Liver (tissue), 9 donors: ENCODE results near the gene GMEB2. TPM values are rescaled to one million over a fixed set of nuclear protein-coding genes. Genes with fewer than 3 reads are reported as not detected.

Experiments used
- DNase-seq: peaks from one replicate; pipeline ENCODE4 v3.0.0-alpha.2; 2017; ENCODE audit warnings: low spot score
- H3K27ac ChIP-seq, 2 donors: one replicate each; pipeline ENCODE4 v1.7.0; 2013; ENCODE audit warnings: inconsistent platforms in 2 of 2, low read length in 2 of 2, control low read depth in 1 of 2, low read depth in 1 of 2, mild to moderate bottlenecking in 1 of 2
- H3K27me3 ChIP-seq, 4 donors: one replicate each; pipeline versions ENCODE4 v1.6.1 to v1.7.0; 2013; ENCODE audit warnings: low read length in 3 of 4, inconsistent platforms in 1 of 4, mild to moderate bottlenecking in 1 of 4, moderate library complexity in 1 of 4; ENCODE audit not compliant: control insufficient read depth in 4 of 4, insufficient read depth in 4 of 4
- H3K36me3 ChIP-seq, 4 donors: one replicate each; pipeline versions ENCODE4 v1.6.1 to v1.7.0; 2013; ENCODE audit warnings: low read length in 3 of 4, mild to moderate bottlenecking in 3 of 4, low read depth in 1 of 4, moderate library complexity in 1 of 4; ENCODE audit not compliant: control insufficient read depth in 4 of 4, insufficient read depth in 3 of 4
- H3K4me1 ChIP-seq, 4 donors: one replicate each; pipeline versions ENCODE4 v1.6.1 to v1.7.0; 2013; ENCODE audit warnings: low read length in 3 of 4, mild to moderate bottlenecking in 3 of 4, moderate library complexity in 1 of 4; ENCODE audit not compliant: control insufficient read depth in 4 of 4, insufficient read depth in 4 of 4
- H3K4me3 ChIP-seq, 3 donors: one replicate each; pipeline versions ENCODE4 v1.6.1 to v1.7.0; 2013; ENCODE audit warnings: low read length in 3 of 3, control low read depth in 1 of 3, low read depth in 1 of 3, mild to moderate bottlenecking in 1 of 3
- H3K9ac ChIP-seq, 2 donors: one replicate each; pipeline ENCODE4 v1.7.0; 2013; ENCODE audit warnings: low read length in 2 of 2, mild to moderate bottlenecking in 2 of 2, moderate library complexity in 2 of 2, control low read depth in 1 of 2, low read depth in 1 of 2
- H3K9me3 ChIP-seq, 4 donors: one replicate each; pipeline versions ENCODE4 v1.6.1 to v1.7.0; 2013; ENCODE audit warnings: low read length in 3 of 4; ENCODE audit not compliant: control insufficient read depth in 4 of 4
- EGR1 ChIP-seq, 2 donors: IDR thresholded peaks; 2 replicates each; pipeline ENCODE4 v1.6.1; 2016 to 2018; ENCODE audit warnings: antibody characterized with exemption in 2 of 2, low read depth in 2 of 2
- FOXA1 ChIP-seq: IDR thresholded peaks from 2 replicates; pipeline ENCODE4 v1.6.1; 2016; ENCODE audit warnings: antibody characterized with exemption
- FOXA2 ChIP-seq: IDR thresholded peaks from 2 replicates; pipeline ENCODE4 v1.6.1; 2016; ENCODE audit warnings: antibody characterized with exemption
- GABPA ChIP-seq, 2 donors: IDR thresholded peaks in 1 of 2; conservative IDR thresholded peaks in 1 of 2; 2 replicates each; pipeline ENCODE4 v1.6.1; 2016; ENCODE audit warnings: antibody characterized with exemption in 2 of 2, mild to moderate bottlenecking in 1 of 2, moderate library complexity in 1 of 2
- HNF4A ChIP-seq, 2 donors: conservative IDR thresholded peaks; 2 replicates each; pipeline ENCODE4 v1.6.1; 2016; ENCODE audit warnings: antibody characterized with exemption in 2 of 2, mild to moderate bottlenecking in 2 of 2
- HNF4G ChIP-seq: IDR thresholded peaks from 2 replicates; pipeline ENCODE4 v1.6.1; 2016; ENCODE audit warnings: antibody characterized with exemption
- NR2F2 ChIP-seq: IDR thresholded peaks from 2 replicates; pipeline ENCODE4 v1.6.1; 2016; ENCODE audit warnings: antibody characterized with exemption
- RAD21 ChIP-seq, 2 donors: IDR thresholded peaks; 2 replicates each; pipeline ENCODE4 v1.6.1; 2016; ENCODE audit warnings: antibody characterized with exemption in 2 of 2, mild to moderate bottlenecking in 2 of 2
- RXRA ChIP-seq, 2 donors: IDR thresholded peaks; 2 replicates each; pipeline ENCODE4 v1.6.1; 2017 to 2018; ENCODE audit warnings: antibody characterized with exemption in 2 of 2, mild to moderate bottlenecking in 1 of 2
- SP1 ChIP-seq: IDR thresholded peaks from 2 replicates; pipeline ENCODE4 v1.6.1; 2018; ENCODE audit warnings: antibody characterized with exemption, mild to moderate bottlenecking
- TAF1 ChIP-seq: conservative IDR thresholded peaks from 2 replicates; pipeline ENCODE4 v1.6.1; 2016; ENCODE audit warnings: antibody characterized with exemption, mild to moderate bottlenecking
- YY1 ChIP-seq: IDR thresholded peaks from 2 replicates; pipeline ENCODE4 v1.6.1; 2016; ENCODE audit warnings: antibody characterized with exemption, mild to moderate bottlenecking
- WGBS: extraction: QIAGEN DNeasy Blood & Tissue Kit; methylation state at CpG from one replicate; pipeline ENCODE4 v1.1.7; 2013; 5-methylcytosine and 5-hydroxymethylcytosine counted together
- polyA plus RNA-seq, 2 donors: library from polyadenylated mRNA; stranded (reverse) in 1 of 2; unstranded in 1 of 2; fragments of 200-250 nt in 1 of 2; fragments of >200 nt in 1 of 2; fragmentation: Nextera tagmentation in 1 of 2; extraction: Ambion mirVana in 1 of 2; gene quantifications; one replicate each; pipeline versions ENCODE4 v1.2.1 to v1.2.3, GENCODE V29; 2013 to 2015
- total RNA-seq, 2 donors: library from RNA; depleted of rRNA; stranded (reverse); fragments of >200 nt; gene quantifications; one replicate each; pipeline ENCODE4 v1.2.3, GENCODE V29; 2014
- TF ChIP-seq, protein P1 (sequence below): fragments of 150-350 bp; IDR thresholded peaks from 2 replicates; pipeline ENCODE4 v1.5.1; 2017; ENCODE audit warnings: improper control_type of control experiment, low read depth, low read length; ENCODE audit not compliant: missing input control
- TF ChIP-seq, protein P2 (sequence below): IDR thresholded peaks from 2 replicates; pipeline ENCODE4 v1.6.1; 2016; ENCODE audit warnings: antibody characterized with exemption
- TF ChIP-seq, protein P3 (sequence below): IDR thresholded peaks from 2 replicates; pipeline ENCODE4 v1.6.1; 2016; ENCODE audit warnings: antibody characterized with exemption
- TF ChIP-seq, protein P4 (sequence below): IDR thresholded peaks from 2 replicates; pipeline ENCODE4 v1.6.1; 2016; ENCODE audit warnings: antibody characterized with exemption, mild to moderate bottlenecking
- donor health status: healthy.
- donor health status: healthy.
- donor health status: healthy.
- donor health status: healthy.
- donor health status: healthy.

GMEB2 gene
- total and polyA plus RNA-seq, 4 donors, result 1.3 to 8.6 (median 5.3) TPM

DNA sequence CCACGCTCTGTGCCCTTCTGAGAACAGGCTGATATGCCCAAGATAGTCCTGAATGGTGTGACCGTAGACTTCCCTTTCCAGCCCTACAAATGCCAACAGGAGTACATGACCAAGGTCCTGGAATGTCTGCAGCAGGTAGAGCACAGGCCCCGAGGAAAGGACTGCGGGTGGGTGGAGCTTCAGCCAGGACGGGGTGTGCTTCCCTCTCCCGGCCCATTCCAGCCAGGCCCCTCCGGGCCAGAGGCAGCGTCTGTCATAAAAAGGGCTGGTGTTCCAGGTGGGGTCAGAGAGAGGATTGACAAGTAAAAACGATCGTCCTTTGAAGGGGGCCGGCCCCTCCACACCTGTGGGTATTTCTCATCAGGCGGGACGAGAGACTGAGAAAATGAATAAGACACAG, 32.5 kb upstream of the GMEB2 start:
- TF ChIP-seq FOXA2 (no peak), TAF1 (no peak), SP1 (no peak)
- TF ChIP-seq, protein P1, sequence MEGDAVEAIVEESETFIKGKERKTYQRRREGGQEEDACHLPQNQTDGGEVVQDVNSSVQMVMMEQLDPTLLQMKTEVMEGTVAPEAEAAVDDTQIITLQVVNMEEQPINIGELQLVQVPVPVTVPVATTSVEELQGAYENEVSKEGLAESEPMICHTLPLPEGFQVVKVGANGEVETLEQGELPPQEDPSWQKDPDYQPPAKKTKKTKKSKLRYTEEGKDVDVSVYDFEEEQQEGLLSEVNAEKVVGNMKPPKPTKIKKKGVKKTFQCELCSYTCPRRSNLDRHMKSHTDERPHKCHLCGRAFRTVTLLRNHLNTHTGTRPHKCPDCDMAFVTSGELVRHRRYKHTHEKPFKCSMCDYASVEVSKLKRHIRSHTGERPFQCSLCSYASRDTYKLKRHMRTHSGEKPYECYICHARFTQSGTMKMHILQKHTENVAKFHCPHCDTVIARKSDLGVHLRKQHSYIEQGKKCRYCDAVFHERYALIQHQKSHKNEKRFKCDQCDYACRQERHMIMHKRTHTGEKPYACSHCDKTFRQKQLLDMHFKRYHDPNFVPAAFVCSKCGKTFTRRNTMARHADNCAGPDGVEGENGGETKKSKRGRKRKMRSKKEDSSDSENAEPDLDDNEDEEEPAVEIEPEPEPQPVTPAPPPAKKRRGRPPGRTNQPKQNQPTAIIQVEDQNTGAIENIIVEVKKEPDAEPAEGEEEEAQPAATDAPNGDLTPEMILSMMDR, result no peak
- no peak for DNase-seq
- H3K36me3 ChIP-seq, result peaks cover 0 to 18% (median 9%) of the 10 kb centered on the region in 4 donors
- no peaks in the 10 kb centered on the region for H3K27me3 ChIP-seq
- H3K4me1 ChIP-seq, result peaks cover 3 to 21% (median 16%) of the 10 kb centered on the region in 4 donors
- 72% methylated on average over 13 of the region's 13 CpGs for WGBS
- peak overlapping the region; percentile 63 to 88 (median 81) for H3K4me3 ChIP-seq
- H3K9ac ChIP-seq, result peak overlapping the region in 1 of 2 donors; percentile 57
- H3K27ac ChIP-seq, result peak overlapping the region in 1 of 2 donors; percentile 90
- no peaks in the 10 kb centered on the region for H3K9me3 ChIP-seq

DNA sequence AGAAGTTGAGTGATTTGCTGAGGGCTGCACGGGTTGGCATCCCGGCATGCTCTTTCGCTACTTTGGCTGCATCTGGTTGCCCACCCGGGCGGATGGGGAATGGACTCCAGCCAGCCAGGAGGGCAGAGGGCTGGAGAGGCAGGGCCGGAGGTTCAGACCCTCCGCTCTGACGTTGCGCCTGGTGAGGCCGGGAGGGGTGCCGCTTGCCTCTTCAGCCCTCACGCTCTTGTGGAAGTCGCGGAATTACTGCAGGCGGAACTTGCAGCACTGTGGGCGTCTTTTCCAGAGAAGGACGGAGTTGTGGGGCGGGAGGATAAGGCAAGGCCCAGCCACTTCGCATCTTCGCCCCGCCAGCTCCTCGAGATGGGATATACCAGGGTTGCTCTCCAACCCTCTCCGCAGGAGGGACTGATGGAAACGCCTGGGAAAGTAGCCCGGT, 31.9 kb upstream of the GMEB2 start:
- peak overlapping the region; percentile 63 to 88 (median 81) for H3K4me3 ChIP-seq
- peak overlapping the region; percentile 88 to 90 for H3K27ac ChIP-seq
- no peaks in the 10 kb centered on the region for H3K9me3 ChIP-seq
- peaks cover 3 to 21% (median 17%) of the 10 kb centered on the region in 4 donors for H3K4me1 ChIP-seq
- peak overlapping the region; percentile 32 to 57 for H3K9ac ChIP-seq
- peaks cover 0 to 18% (median 8%) of the 10 kb centered on the region in 4 donors for H3K36me3 ChIP-seq
- DNase-seq, result no peak
- no peaks in the 10 kb centered on the region for H3K27me3 ChIP-seq
- WGBS, result 5% methylated on average over 25 of the region's 25 CpGs
- TF ChIP-seq TAF1, result no peak
- TF ChIP-seq YY1, result no peak
- no peak for TF ChIP-seq FOXA1
- TF ChIP-seq HNF4A (conservative IDR thresholded peaks at IDR 0.05), result no peak
- no peak for TF ChIP-seq FOXA2

DNA sequence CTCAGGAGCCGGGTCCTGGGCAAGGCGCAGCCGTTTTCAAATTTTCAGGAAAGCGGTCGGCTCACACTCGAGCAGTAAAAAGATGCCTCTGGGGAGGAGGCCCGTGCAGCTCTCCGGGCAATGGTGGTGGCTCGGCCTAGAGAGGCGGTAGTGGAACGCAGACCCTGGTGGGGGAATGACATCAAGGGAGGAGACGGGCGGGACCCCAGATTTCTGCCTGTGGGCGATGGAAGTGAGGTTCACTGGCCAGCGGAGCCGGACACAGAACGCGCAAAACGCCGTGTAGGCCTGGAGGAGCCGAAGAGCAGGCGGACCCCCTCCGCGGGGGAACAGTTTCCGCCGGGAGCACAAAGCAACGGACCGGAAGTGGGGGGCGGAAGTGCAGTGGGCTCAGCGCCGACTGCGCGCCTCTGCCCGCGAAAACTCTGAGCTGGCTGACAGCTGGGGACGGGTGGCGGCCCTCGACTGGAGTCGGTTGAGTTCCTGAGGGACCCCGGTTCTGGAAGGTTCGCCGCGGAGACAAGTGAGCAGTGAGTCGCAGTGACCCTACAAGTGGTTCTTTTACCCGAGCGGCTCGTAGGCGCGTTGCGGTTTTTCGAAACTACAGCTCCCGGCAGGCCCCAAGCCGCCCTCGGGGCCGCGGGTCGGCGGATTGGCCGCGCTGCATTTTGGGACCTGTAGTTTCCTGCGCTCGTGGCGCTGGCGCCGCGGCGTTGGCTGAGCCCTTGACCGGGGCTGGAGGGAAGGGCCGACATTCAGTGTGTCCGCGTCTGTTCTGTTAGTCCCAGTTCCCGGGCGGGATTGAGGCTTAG, 31.2 kb upstream of the GMEB2 start, which contains the start of gene RTEL1:
Gene RTEL1, plus strand, starts transcription at position 376 of the 812 bp plus-strand sequence. CDS start 1,091 bp downstream, outside the sequence.
- H3K9ac ChIP-seq, result peak within 1 kb of the TSS; percentile 59 to 61
- WGBS, result 3% methylated on average over 73 of the region's 73 CpGs
- H3K4me3 ChIP-seq, result peak within 1 kb of the TSS; percentile 63 to 88 (median 81)
- peak; percentile 97 to 99 for TF ChIP-seq GABPA (IDR thresholded peaks at IDR 0.05 in 1 of 2, conservative IDR thresholded peaks at IDR 0.05 in 1 of 2)
- TF ChIP-seq EGR1 (IDR thresholded peaks at IDR 0.05; ENCODE audit: low read depth in 2 of 2), result peak; percentile 15 to 76
- TF ChIP-seq, protein P1, result no peak
- TF ChIP-seq RXRA (IDR thresholded peaks at IDR 0.05), result peak in 1 of 2 donors; percentile 46
- no peak for TF ChIP-seq HNF4A (conservative IDR thresholded peaks at IDR 0.05)
- TF ChIP-seq, protein P2, sequence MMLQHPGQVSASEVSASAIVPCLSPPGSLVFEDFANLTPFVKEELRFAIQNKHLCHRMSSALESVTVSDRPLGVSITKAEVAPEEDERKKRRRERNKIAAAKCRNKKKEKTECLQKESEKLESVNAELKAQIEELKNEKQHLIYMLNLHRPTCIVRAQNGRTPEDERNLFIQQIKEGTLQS, result no peak
- TF ChIP-seq FOXA1, result peak; percentile 8
- TF ChIP-seq SP1, result peak; percentile 62
- TF ChIP-seq RAD21 (IDR thresholded peaks at IDR 0.05), result peak in 1 of 2 donors; percentile 16
- TF ChIP-seq YY1, result peak; percentile 78
- TF ChIP-seq, protein P3, sequence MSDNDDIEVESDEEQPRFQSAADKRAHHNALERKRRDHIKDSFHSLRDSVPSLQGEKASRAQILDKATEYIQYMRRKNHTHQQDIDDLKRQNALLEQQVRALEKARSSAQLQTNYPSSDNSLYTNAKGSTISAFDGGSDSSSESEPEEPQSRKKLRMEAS, result no peak
- TF ChIP-seq, protein P4, sequence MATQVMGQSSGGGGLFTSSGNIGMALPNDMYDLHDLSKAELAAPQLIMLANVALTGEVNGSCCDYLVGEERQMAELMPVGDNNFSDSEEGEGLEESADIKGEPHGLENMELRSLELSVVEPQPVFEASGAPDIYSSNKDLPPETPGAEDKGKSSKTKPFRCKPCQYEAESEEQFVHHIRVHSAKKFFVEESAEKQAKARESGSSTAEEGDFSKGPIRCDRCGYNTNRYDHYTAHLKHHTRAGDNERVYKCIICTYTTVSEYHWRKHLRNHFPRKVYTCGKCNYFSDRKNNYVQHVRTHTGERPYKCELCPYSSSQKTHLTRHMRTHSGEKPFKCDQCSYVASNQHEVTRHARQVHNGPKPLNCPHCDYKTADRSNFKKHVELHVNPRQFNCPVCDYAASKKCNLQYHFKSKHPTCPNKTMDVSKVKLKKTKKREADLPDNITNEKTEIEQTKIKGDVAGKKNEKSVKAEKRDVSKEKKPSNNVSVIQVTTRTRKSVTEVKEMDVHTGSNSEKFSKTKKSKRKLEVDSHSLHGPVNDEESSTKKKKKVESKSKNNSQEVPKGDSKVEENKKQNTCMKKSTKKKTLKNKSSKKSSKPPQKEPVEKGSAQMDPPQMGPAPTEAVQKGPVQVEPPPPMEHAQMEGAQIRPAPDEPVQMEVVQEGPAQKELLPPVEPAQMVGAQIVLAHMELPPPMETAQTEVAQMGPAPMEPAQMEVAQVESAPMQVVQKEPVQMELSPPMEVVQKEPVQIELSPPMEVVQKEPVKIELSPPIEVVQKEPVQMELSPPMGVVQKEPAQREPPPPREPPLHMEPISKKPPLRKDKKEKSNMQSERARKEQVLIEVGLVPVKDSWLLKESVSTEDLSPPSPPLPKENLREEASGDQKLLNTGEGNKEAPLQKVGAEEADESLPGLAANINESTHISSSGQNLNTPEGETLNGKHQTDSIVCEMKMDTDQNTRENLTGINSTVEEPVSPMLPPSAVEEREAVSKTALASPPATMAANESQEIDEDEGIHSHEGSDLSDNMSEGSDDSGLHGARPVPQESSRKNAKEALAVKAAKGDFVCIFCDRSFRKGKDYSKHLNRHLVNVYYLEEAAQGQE, result peak; percentile 76
- no peak for TF ChIP-seq TAF1
- TF ChIP-seq HNF4G, result no peak
- no peak for TF ChIP-seq FOXA2
- TF ChIP-seq NR2F2, result peak; percentile 68
- H3K9me3 ChIP-seq, result no peaks in the 10 kb centered on the region
- H3K27me3 ChIP-seq, result no peaks in the 10 kb centered on the region
- peak; percentile 94 for DNase-seq
- peaks cover 3 to 24% (median 17%) of the 10 kb centered on the region in 4 donors for H3K4me1 ChIP-seq
- peak within 1 kb of the TSS; percentile 88 to 90 for H3K27ac ChIP-seq
- H3K36me3 ChIP-seq, result peaks cover 0 to 15% (median 6%) of the 10 kb centered on the region in 4 donors
